Coronary artery (tissue), 2 donors: ENCODE results near the gene IFIT1B.
A peak's percentile ranks its signal among the peaks of the same experiment; 100 is the strongest.
"Not testable (repeated sequence)": the region's sequence is repeated elsewhere in the genome, so short reads cannot be mapped to it uniquely, and the experiment has no call there.

Source experiments
- DNase-seq: peaks from one replicate; pipeline ENCODE4 v3.0.0-alpha.2; 2017; ENCODE audit warnings: low spot score
- H3K27ac ChIP-seq, 2 donors: fragments of 200-600 bp; sonication (generic); one replicate each; pipeline ENCODE4 v1.5.1; 2016 to 2019
- H3K4me3 ChIP-seq: fragments of 200-600 bp; sonication (generic); 2 replicates; pipeline ENCODE4 v1.5.1; 2016; ENCODE audit warnings: mild to moderate bottlenecking, moderate library complexity
- CTCF ChIP-seq: fragments of 200-600 bp; sonication (generic); IDR thresholded peaks from one replicate; pipeline ENCODE4 v1.5.1; 2019; ENCODE audit warnings: antibody characterized with exemption

IFIT1B gene

GRCh38 chr10:89412276-89412675, 34.4 kb downstream of the IFIT1B start:
- not testable (repeated sequence) for H3K27ac ChIP-seq, H3K4me3 ChIP-seq, DNase-seq

DNA sequence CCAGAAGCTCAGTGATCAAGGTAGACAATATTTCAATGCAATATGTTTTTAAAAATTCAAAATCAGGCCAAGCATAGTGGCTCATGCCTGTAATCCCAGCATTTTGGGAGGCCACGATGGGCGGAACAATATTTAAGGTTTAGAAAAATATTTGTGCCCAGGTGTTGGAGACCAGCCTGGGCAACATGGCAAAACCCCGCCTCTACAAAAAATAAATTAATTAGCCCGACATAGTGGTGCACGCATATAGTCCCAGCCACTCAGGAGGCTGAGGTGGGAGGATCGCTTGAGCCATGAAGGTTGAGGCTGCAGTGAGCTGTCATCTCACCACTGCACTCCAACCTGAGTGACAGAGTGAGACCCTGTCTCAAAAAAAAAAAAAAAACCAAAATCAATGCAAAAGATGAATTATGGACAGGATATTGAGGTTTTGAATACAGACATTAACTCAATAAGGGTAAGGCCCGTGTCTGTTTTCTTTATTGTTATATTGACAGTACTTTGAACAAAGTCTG, 35.6 kb downstream of the IFIT1B start:
- no peak for DNase-seq
- Histone ChIP-seq H3K4me3 (peak overlapping the region; percentile 85), H3K27ac (peak overlapping the region in 1 of 2 donors; percentile 92)
- no peak for TF ChIP-seq CTCF

GRCh38 chr10:89414146-89414878, 36.5 kb downstream of the IFIT1B start, which contains the start of gene IFIT5:
TSS of gene IFIT5 (plus strand) at chr10:89414568. CDS start at chr10:89414799, 231 bp downstream.
- peak within 1 kb of the TSS; percentile 92 to 96 for H3K27ac ChIP-seq
- no peak for TF ChIP-seq CTCF
- peak within 1 kb of the TSS; percentile 85 for H3K4me3 ChIP-seq
- peak; percentile 81 for DNase-seq

DNA sequence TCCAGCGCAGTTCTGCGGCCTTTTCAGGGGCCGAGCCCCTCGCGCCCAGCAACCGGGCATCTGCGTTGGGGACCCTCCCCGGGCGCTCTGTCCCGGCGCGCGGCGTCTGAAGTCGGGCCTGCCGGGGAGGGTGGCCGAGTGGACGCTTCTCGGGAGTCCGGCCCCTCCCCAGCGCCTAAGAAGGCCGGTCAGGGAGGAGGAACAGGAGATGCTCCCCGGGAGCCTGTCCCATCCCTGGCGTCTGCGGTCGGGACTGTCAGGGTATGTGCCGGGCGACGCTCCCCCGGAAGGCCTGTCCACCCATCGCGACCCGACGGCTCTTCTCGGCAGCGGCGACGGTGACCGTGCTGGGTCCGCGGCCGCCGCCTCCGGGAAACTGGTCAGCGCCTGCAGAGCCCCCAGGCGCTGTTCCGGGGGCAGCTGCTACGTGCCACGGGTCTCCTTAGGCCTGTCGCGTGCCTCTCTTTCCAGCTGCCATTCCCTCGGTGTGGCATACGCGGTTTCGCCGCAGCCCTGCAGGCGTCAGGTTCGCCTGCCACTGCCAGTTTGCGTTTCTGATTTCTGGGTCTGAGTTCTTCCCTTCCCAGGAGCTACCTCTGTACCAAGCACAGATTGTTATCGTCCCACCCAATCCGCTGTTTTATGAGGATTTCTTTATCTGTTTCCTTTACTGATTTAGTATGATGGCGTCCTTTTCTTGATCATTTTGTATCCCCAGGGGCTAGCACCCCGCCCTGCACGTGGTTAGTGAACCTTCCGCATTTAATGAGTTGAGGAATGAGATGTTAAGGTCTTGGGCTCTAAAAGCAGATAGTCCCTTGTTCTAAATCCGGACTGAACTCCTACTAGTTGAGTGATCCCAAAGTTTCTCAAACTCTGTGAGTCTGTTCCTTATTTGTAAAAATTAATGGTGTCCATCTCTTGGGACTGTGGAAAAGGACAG, 37.3 kb downstream of the IFIT1B start:
- DNase-seq = peak; percentile 79

GRCh38 chr10:89416465-89416864, 38.6 kb downstream of the IFIT1B start:
- no peak for TF ChIP-seq CTCF
- DNase-seq = no peak
- Histone ChIP-seq H3K27ac (no peak overlapping the region), H3K4me3 (peak overlapping the region; percentile 85)

More for the DNA sequence above, 37.3 kb downstream of the IFIT1B start:
- Histone ChIP-seq H3K27ac (peak overlapping the region; percentile 92 to 96), H3K4me3 (peak overlapping the region; percentile 85)
- TF ChIP-seq CTCF = no peak

DNA sequence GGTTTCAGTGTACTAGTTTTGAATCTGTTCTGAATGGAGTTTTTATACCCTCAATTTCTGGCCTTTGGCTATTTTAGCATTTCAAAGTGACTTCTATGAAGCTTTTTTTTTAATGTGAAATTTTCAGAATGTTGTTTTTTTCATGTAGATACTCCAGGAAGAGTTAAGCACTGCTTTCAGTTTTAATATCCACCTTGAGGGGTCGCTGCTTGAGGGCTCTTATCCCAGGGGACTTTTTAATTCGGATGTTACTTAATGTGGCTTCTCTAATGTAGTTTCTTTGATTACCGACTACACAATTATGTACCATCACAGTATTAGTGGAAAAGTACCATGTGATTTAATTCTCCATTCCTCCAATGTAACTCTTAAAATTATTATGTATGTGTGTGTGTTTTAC, 41.7 kb downstream of the IFIT1B start:
- DNase-seq = no peak
- Histone ChIP-seq H3K27ac (no peak overlapping the region), H3K4me3 (no peak overlapping the region)
- no peak for TF ChIP-seq CTCF

DNA sequence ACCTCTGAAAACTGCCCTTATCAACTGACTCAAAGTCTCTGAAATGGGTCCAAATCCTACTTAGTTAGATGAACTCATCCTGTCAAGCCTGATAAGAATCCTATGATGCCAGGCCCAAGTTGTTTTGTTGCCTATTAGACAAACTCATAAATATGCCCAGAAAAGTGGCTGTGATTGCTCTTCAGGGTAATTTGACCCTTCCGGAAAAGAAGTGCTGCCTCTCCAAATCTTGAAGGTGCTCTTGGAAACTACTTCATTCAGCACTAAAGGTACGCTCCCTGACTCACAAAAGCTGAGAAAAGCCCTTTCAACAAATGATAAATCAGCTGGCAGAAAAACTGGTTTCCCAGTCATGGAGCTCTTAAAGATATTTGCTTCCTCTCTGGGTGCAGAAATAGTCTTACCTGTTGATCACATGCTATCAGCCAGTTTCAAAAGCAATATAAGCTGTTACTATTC, 43.2 kb downstream of the IFIT1B start:
- DNase-seq = no peak
- no peak for TF ChIP-seq CTCF
- no peak overlapping the region for H3K27ac ChIP-seq
- no peak overlapping the region for H3K4me3 ChIP-seq
